Measurements from ENCODE around the gene SYNPO2.
"Not testable (repeated sequence)": the region's sequence is repeated elsewhere in the genome, so short reads cannot be mapped to it uniquely, and the experiment has no call there.

The SYNPO2 gene

GRCh38 chr4:119005928-119006460 lies 117.3 kb downstream of the SYNPO2 start:
- no peak for DNase-seq (ENCODE audit: low read depth)

- DNase-seq (ENCODE audit: low read depth), result no peak
Measured at GRCh38 chr4:119008761-119009160, 120.1 kb downstream of the SYNPO2 start.

- not testable (repeated sequence) for DNase-seq (ENCODE audit: low read depth)
Measured at GRCh38 chr4:119010221-119010620, 121.6 kb downstream of the SYNPO2 start.

- no peak for DNase-seq (ENCODE audit: low read depth)
Measured at GRCh38 chr4:119010909-119011606, 122.4 kb downstream of the SYNPO2 start.

DNA sequence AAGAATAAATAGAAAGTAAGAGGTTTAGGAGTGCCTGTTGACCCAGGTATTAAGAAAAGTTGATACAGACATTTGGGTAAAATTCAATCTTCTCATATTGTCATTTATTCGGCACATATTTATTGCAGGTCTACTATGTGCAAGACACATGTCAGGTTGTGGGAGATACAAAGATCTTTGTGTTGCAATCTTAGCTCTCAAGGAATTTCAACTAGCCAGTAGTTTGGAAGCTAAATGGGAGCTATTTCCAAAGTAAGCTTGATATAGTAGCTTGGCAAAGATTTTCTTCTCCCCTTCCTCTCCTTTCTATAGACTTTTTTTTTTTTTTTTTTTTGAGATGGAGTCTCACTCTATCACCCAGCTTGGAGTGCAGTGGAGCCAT lies 122.9 kb downstream of the SYNPO2 start:
- no peak for DNase-seq (ENCODE audit: low read depth)

DNA sequence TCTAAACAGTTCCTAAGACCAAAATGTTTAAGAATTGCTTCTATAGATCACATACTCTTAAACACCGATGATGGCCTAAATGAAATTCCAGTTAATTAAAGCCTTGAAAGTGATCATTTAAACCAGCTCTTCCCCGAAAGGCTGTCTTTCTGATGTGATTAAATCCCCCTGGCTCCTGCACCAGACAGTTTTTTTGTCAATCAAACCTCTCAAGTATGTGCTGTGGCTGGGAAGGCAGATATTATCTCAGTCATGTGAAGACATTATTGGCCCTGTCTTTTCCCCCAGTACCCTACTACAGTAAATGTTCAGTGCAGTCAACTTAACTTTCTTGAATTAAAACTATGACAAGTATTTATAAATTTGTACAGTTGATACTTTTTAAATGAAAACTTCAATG lies 126.0 kb downstream of the SYNPO2 start:
- no peak for DNase-seq (ENCODE audit: low read depth)

- DNase-seq (ENCODE audit: low read depth), result peak; percentile 51
Measured at GRCh38 chr4:119016636-119017035, 128.0 kb downstream of the SYNPO2 start.

DNA sequence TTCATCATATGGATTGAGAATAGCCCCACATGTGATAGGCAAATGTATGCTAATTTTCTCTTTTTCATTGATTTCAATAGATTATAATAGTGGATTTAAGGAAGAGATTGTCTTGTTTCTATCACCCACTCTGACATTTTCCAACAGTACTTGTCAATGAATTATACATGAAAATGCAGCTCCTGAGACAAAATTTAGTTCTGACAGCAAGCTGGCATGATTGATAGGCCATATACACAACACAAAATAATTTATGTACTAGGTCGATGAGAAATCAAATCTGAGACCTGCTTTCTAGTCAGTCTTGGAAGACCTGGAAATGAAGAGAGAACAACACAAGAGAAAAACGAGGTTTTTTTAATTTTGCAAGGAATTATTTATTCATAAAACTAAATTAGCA lies 129.0 kb downstream of the SYNPO2 start:
- no peak for DNase-seq (ENCODE audit: low read depth)

- no peak for DNase-seq (ENCODE audit: low read depth)
Measured at GRCh38 chr4:119020158-119020557, 131.5 kb downstream of the SYNPO2 start.

GRCh38 chr4:119022520-119022919 lies 133.9 kb downstream of the SYNPO2 start:
- not testable (repeated sequence) for DNase-seq (ENCODE audit: low read depth)

DNA sequence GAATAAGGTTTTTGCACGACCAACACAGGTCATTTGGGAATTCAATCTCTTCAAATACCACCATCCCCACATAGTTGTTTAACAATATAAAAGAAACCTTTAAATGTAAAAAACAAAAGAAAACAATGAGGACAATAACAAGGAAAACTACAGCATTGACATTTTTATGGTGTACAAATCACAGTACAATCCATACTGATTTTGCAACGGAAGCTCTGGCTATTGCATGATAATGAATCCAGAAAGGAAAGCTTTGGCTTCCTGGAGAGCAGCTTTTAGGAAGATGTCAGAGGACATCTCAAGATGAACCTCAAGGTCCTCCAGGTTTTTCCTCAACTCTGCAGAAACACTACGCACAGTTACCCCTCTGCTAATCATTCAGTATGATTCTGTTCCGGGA lies 135.4 kb downstream of the SYNPO2 start:
- no peak for DNase-seq (ENCODE audit: low read depth)

DNA sequence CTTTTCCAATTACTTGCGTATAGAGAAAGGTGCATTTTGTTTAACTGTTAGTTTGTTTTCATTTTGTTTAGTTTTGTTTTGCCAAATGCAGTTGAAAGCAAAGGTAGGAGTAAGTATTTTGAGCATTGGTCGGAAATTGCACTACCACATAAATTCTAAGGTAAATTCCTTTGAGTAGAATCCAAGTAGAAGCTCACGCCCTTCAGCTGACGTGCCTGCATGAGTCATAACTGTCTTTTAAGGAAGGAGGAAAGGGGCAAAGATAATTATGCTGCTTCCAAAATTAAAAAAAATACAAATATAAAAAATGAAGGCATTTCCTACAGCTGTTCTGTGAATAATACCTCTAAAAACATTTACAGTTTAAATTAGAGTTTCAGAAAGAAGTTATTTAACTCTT lies 136.8 kb downstream of the SYNPO2 start:
- DNase-seq (ENCODE audit: low read depth), result peak; percentile 31

DNA sequence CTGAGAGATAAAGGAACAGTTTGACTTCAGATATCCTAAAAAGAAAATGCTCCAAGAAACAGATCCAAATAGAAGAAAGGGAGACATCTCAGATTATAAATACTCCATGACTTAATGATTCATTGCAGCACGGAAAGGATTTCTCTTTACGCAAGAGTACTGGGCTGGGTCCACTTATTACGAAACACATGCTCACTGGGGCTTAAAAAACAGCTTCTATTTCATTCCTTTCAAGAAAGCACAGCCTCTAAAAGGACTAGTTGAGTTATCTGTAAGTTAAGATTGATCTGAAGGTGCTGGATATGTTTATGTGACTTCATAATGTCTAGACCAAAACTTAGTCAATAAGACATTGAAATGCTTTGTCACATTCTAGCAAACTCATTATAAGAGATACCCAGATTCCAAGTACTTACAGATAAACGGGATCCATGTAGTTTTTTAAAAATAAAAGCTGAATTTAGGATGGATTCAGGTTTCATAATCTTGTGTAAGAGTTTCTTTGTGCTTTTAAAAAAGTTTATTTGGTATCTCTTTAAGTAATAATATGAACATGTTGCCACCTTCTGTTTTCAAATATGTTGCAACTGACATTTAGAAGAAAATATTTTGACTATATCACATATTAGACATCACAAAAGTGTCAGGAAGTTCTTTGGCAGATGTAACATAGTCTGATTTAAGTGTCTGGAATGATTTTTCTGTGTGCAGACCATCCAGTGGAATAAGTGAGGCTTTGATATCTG lies 137.4 kb downstream of the SYNPO2 start:
- DNase-seq (ENCODE audit: low read depth), result peak; percentile 74

GRCh38 chr4:119026662-119027444 lies 138.2 kb downstream of the SYNPO2 start:
- no peak for DNase-seq (ENCODE audit: low read depth)

DNA sequence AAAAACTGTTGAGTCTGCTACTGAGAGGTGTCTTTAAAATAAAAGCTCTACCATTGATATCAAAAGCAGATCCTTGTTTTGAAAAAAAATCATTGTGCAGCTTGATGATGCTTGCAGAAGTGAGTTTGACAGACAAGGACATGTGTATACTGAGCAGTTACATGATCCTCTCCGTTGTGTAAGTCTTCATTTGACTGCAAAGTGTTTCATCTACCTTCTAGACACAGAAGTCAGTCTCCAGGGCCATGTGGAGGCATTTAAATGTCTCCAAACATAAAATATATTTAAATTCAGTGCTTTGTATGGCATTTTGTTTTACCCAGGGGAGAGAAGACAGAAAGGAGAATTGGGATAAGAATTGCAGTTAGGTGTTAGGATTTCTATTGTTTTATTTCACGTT lies 139.2 kb downstream of the SYNPO2 start:
- DNase-seq (ENCODE audit: low read depth), result no peak

DNA sequence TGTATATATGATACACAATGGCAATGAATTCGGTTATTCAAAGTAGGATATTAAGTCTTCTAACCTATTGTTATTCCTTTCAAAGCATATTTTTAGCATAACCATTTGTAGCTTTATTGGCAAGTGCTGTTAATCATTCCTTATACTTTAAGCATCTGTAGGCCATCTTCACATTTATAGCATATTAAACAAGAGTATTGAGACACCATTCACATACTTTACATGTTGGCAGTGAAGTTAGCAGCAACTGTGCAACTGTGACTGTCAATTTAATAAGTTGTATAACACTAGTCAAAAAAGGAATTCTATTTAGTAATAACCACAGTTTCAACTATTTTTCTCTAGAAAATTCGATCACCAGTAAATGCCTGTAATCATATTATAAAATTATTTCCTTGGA lies 139.6 kb downstream of the SYNPO2 start:
- no peak for DNase-seq (ENCODE audit: low read depth)

GRCh38 chr4:119029847-119030535 lies 141.3 kb downstream of the SYNPO2 start:
- no peak for DNase-seq (ENCODE audit: low read depth)

DNA sequence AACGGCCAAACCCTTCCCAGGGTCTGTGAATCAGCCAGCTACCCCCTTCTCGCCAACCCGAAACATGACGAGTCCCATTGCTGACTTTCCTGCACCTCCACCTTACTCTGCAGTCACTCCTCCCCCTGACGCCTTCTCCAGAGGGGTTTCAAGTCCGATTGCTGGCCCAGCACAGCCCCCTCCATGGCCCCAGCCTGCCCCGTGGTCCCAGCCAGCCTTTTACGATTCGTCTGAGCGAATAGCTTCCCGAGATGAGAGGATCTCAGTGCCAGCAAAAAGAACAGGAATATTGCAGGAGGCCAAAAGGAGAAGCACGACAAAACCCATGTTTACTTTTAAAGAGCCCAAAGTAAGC lies 141.9 kb downstream of the SYNPO2 start:
- DNase-seq (ENCODE audit: low read depth), result no peak

- no peak for DNase-seq (ENCODE audit: low read depth)
Measured at GRCh38 chr4:119031218-119031617, 142.6 kb downstream of the SYNPO2 start.

DNA sequence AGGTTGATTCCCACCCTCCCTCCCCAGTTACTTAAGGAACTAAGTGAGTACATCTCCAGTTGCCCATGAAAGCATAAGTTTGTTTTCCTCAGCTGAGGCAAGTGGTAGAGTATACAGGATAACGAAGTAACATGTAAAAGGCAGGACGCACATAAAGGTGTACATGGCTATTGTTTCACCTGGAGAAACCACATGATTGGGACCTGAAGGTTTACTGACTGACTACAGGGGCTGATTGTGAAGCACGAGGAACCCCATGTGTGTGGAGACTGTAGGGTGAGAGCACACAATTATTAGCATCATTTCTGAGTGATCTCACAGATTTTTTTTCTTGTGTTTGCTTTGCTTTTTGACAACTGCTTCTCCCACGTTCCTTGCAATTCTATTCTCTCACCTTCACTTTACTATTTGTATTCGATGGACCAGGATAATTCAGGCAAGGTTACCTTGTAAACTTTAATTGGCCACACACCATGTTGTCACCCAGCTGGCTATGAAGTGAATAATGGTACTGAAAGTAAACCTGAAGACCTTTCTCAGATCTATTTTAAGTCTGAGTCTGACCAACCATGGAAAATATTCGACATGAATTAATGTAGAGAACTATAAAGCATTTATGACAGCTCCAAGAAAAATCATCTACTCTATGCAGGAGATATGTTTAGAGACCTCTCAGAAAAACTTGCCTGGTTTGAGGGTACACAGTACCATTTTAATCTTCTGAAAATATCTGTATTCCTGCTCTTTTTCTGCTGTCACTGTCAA lies 144.4 kb downstream of the SYNPO2 start:
- no peak for DNase-seq (ENCODE audit: low read depth)

DNA sequence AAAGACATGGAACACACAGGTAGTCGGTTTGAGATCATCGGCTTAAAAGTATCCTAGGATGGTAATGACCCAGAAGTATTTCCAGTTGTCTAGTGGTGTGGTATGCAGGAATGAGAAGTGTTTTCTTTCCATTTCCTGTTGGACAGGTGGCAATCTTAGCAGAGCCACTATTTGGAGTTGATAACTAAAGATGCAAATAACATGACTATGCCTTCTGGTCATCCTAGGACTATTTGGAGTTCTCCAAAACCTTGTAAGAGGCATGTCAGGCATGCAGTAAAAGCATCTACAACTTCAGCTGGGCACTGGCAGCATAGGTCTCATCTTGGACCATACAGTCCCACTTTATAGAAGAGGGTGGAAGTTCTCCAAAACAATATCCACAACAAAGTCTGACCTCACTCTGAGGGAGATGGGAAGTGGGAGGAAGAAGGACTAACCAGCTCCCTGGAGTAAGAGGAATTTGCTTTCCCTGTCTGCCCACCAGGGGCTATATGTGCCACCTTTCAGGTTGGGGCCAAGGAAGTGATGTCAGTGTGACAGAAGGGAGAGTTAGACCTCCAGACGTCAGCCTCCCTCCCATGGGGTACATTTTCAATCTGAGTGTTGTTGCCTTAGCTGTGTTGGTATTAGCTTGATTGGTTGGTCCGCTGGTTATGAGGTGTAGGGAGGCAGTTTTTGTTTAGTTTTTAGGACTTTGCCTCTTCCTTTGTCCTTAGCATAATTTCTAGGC lies 145.8 kb downstream of the SYNPO2 start:
- DNase-seq (ENCODE audit: low read depth), result no peak

Data from non-pigmented ciliary epithelial cell (primary cell).